PC-9 (cell line): ENCODE results near the gene EFCAB7.

Experiments used
- EZH2 ChIP-seq: fragments of 200-600 bp; sonication (generic); IDR thresholded peaks from 2 replicates; pipeline ENCODE4 v1.8.0; 2017; ENCODE audit warnings: antibody characterized with exemption, low read depth
- TF ChIP-seq, protein P1 (sequence below): fragments of 200-600 bp; sonication (generic); conservative IDR thresholded peaks from 2 replicates; pipeline ENCODE4 v1.6.1; 2017; ENCODE audit warnings: mixed run types, antibody characterized with exemption, mild to moderate bottlenecking, moderate library complexity

DNA sequence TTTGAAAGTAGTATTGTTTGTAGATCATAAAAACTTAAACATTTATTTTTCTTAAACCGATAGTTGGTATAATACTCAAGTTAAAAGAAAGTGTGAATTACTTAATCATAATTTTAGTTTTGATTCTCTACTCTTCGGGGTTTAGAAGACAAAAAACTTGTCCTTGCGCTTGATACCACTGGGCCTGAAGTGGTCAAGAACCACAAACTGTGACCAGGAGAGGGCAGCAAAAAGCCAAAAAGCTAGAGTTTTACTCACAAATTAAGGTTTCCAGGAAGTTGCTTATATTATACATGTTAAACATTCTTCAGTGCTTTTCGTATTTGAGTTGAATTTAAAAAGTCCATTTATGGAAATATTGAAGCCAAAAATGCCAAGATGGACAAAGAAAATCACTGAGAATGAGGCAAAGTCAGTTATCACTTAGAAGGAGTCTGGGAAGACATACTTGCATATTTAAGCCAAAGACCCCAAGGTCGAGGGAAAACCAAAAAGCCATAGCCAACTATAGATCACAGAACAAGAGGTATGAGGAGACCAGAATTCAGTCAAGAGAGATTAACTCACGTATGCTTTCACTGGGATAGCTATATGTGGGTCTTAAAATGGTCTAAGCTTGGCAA lies 34.2 kb downstream of the EFCAB7 start:
- TF ChIP-seq, protein P1, sequence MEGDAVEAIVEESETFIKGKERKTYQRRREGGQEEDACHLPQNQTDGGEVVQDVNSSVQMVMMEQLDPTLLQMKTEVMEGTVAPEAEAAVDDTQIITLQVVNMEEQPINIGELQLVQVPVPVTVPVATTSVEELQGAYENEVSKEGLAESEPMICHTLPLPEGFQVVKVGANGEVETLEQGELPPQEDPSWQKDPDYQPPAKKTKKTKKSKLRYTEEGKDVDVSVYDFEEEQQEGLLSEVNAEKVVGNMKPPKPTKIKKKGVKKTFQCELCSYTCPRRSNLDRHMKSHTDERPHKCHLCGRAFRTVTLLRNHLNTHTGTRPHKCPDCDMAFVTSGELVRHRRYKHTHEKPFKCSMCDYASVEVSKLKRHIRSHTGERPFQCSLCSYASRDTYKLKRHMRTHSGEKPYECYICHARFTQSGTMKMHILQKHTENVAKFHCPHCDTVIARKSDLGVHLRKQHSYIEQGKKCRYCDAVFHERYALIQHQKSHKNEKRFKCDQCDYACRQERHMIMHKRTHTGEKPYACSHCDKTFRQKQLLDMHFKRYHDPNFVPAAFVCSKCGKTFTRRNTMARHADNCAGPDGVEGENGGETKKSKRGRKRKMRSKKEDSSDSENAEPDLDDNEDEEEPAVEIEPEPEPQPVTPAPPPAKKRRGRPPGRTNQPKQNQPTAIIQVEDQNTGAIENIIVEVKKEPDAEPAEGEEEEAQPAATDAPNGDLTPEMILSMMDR: peak; percentile 72
- TF ChIP-seq EZH2: no peak
